Activated CD4-positive, alpha-beta T cell treated with anti-CD3 and anti-CD28 coated beads, Interleukin-2, amount 50 U/mL, for 4 hours (primary cell): Measurements from ENCODE around the gene C1orf115.
"Not testable (repeated sequence)": the region's sequence is repeated elsewhere in the genome, so short reads cannot be mapped to it uniquely, and the experiment has no call there.

Experiments used
- DNase-seq, 2 experiments: peaks; one replicate each; pipeline ENCODE4 v3.0.0-alpha.2; 2020

C1orf115 gene, protein sequence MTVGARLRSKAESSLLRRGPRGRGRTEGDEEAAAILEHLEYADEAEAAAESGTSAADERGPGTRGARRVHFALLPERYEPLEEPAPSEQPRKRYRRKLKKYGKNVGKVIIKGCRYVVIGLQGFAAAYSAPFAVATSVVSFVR

DNA sequence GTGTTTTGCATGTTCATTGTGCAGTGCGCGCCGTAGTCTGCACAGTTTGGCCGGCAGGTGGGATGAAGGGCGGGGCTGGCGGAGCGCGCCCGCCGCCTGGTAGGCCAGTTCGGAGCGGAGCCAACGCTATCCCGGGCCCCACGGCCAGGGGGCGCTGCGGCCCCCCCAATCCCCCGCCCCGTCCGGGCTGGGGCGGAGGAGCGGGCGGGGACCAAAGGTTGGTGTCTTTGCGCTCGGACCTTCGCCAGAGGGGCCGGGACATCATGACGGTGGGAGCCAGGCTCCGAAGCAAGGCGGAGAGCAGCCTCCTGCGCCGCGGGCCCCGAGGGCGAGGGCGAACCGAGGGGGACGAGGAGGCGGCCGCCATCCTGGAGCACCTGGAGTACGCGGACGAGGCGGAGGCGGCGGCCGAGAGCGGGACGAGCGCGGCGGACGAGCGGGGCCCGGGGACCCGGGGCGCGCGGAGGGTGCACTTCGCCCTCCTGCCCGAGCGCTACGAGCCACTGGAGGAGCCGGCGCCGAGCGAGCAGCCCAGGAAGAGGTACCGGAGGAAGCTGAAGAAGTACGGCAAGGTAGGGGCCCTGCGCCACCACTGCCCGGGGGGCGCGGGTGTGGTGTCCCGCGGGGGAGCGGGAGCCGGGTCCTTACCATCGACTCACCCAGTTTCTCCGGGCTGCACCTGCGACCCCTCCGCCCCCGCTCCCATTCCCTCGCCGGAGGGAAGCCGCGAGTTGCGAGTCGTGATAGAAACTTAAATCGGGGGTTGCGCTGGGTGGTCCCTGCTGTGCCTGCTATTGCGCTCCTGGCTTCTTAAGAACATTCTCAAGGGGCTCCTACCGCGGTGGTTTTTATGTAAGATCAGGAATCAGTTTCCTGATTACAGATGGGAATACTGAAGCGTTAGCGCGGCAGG, at the start of gene C1orf115:
Gene C1orf115 (plus strand): TSS at position 224 of the 913 bp plus-strand sequence. CDS start 40 bp downstream, at position 264.
- peak; percentile 57 to 62 for DNase-seq

DNA sequence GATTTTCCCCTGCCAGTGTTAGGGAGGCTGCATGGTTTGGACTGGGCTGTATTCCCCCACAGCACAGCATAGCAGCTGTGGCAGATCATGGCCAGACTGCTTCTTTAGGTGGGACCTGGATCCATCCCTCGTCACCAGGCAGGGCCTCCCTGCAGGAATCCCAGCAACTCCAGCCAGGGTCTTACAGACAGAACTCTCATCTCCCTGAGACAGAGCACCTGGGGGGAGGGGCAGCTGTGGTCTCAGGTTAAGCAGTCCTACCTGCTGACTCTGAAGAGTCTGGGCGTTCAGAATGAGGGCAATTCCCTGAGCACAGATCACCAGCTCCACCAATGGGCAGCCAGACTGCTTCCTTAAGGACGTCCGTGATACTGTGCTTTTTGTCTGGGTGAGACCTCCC, 47.9 kb upstream of the C1orf115 start:
- no peak for DNase-seq

DNA sequence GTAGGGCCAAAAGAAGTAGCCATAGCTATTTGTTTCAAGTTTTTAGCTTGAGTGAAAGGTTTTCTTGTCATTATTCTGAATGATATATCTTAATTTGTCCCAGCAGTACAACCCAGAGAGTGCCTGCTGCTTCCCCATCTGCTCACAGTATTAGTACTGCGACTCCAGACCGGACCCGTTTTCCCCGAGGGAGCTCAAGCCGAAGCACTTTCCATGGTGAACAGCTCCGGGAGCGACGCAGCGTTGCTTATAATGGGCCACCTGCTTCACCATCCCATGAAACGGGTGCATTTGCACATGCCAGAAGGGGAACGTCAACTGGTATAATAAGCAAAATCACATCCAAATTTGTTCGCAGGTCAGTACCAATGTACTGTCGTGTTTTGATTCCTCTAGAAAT, 37.2 kb upstream of the C1orf115 start:
- no peak for DNase-seq

DNA sequence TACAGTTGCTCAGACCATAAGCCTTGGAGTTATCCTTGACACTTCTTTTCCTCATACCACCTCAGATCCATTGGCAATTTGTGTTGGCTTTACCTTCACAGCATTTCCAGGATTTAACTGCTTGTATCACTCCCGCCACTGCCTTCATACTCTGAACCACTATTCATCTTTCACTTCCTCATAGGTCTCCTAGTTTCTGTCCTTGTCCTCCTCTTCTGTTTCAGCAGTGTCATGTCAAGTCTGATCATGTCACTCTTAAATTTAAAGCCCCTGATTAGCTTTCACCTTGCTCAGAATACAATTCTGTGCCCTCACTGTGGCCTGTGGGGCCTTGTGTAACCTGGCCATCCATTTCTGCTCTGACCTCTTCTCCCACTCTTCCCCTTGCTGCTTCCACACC, 34.7 kb upstream of the C1orf115 start:
- DNase-seq = no peak

DNA sequence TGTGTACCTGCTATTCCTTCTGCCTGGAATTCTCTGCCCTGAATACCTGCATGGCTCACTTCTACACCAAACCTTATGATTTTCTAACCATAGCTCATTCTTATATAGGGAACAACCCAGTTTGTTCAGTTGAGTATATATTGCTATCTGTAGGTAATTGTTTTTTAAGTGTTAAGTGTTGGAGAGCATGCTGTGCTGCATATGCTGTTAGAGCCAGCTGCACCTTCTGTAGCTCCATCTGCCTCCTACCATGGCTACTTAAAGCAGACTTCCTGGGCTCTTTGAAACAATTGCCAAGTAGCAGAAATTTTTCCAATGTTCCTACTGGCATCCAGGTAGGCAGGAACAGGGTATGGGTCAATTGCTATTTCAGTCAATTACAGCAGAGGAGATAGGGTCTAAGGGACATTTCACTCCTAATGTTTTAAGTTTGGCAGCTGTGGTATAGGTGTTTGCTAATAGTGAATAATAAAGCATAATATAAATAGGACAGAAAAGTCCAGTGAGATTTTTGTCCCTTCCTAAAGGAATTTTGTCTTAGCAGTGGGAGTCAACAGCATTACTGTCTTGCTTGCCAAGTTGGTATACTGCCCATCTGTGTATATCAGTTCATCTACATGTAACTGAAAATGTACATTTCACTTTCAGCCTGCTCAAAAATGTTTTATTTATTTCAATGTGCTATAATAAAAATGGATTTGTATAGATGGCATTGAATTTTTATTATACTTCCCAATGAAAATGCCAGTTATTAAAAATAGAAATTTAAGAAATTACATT, 34.0 kb upstream of the C1orf115 start:
- DNase-seq = no peak

DNA sequence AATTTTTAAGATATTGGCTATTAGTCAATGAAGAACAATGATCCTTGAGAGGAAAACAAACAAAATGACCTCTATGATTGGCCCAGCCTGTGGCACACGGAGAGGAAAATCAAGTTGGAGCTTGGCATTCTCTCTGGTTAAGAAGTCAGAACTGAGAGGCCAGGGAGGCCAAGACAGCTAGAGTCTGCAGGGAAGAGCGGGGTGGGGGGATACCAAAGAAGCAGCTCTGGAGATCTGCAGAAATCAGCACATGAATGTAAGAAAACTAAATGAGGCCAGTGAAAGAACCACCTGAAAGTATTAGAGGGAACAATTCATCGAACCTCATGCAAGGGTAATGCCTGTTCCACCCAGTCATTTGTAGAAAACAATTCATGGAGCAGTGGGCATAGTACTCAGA, 23.8 kb upstream of the C1orf115 start:
- DNase-seq = no peak

DNA sequence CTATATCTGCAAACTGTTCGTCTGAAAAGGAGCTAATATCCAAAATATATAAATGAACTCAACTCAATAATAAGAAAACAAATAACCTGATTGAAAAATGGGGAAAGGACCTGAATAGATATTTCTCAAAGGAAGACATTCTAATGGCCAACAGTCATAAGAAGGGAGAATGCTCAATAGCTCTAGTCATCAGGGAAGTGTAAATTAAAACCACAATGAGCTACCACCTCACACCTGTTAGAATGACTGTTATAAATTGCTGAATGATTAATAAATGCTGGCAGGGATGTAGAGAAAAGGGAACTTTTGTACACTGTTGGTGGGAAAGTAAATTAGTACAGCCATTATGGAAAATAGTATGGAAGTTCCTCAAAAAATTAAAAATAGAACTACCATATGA, 21.2 kb upstream of the C1orf115 start:
- DNase-seq = no peak

DNA sequence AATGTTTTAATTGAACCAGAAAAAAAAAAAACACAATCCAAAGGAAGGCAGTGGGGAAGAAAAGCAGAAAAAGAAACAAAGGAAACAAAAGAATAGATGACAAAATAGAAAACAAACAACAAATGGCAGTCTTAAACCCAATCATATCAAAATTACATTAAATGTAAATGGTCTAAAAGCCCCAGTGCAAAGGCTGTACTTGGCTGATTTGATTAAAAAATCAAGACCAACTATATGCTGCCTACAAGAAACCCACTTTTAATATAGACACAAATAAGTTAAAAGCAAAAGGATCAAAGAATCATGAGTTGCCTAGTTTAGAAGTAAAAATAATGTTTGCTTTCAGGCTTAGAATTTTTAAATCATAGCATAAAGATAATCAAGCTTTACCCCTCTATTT, 19.8 kb upstream of the C1orf115 start:
- no peak for DNase-seq

DNA sequence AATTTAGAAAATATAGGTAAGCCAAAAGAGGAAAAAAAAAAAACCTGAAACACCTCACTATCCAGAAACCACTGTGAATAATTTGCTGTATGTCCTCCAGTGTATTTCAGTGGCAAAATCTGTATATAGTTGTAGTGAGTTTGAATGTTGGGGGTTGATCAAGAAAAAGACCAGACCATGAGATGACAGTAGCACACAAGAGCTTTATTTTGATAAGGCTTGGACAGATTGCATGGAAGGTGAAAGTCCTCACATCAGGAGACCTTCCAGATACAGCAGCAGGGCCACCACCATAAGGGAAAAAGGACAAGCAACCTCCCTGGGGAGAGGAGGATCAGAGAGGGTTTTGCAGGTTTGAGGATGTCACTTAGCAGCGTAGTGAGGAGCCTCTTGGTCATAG, 16.2 kb upstream of the C1orf115 start:
- no peak for DNase-seq

DNA sequence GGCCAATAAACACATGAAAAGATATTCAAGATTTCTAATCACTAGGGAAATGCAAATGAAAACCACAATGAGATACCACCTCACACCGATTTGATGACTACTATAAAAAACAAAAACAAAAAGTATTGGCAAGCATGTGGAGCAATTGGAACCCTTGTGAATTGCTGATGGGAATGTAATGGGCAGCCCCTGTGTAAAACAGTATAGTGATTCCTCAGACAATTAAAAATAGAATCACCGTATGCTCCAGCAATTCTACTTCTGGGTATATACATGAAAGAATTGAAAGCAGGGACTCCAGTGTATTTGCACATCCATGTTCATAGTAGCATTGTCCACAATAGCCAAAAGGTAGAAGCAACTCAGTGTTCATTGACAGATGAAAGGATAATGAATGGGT, 12.9 kb upstream of the C1orf115 start:
- DNase-seq = no peak

DNA sequence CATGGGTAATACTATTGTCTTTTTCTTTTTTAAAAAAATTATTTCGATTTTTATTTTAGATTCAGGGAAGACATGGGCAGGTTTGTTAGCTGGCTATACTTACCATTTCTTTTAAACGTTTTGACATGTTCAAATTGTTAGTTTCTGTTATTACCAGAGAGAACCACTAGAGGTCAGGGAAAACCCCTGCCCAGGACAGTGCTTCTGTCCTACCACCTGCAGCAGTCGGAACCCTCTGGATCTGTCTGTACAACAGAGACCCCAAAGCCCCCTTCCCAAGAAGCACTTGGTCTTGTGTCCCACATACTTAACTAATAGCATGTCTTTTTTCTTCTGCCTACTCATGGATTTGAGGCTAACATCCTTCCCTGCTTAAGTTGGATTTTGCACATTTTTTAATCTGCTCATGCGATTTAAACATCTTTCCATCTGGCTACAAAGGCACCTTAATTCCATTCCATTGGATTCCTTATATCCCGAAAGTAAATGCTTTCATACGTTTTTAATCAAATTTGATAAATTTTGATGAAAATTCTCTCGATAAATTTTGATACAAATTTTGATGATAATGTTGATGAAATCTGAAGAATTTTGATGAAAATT, 10.0 kb upstream of the C1orf115 start:
- no peak for DNase-seq

DNA sequence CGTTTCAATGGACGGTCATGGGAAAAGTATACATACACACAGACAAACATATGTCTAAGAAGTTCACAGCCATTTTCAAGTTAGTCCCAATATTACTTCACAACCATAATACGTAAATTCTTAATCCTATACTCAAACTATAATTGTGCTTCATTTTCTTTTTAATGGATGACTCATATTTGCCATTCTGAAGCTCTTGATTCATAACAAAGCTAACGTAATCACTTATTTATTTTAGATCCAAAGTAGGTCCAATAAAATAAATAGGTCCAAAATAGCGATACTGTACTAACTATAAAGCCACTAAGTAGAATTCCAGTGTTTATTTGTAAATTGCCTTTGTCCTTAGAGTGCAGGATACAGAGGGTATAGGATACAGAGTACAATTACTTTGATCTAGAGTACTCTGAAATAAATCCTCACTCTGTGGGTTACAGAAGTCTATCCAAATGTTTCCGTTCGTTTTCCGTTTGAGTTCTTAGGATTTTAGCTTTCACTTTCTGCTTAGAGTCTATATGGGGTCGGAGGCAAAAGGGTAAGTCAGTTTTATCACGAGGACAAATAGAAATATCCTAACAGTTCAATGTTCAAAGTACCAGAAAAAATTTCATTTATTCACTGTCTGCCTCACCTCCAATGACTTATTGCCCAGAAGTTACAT, 8.8 kb upstream of the C1orf115 start:
- DNase-seq = no peak

DNA sequence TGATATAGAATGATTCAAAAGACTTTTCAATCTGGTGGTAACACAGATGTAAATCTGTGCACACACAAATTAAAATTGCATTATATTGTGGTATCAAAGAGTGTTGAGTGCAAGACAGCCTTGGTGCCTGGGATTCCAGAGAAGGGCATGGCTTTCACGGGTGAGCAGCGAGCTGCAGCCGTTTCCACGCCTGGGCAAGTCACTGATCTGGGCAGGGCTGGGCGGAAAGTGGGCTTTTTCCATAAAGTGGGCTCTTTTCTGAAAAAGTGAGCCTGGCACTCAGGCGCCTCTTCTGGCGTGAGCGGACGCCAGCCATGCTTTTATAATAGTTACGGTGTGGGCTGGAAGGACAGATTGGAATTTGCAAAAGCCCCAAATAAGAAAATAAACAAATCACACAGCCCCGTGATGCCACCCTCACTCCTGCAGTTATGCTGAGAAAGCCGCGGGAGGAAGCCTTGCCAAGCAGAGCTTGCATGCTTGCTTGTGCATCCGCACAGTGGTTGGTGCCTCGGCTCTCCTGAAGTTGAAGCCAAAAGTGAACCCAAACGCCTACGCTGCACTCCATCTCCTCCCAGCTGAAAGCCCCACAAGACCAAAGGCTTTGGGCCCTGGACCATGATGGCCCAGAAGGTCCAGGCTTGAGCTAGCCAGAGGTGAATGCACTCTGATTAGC, 7.1 kb upstream of the C1orf115 start:
- DNase-seq = no peak

DNA sequence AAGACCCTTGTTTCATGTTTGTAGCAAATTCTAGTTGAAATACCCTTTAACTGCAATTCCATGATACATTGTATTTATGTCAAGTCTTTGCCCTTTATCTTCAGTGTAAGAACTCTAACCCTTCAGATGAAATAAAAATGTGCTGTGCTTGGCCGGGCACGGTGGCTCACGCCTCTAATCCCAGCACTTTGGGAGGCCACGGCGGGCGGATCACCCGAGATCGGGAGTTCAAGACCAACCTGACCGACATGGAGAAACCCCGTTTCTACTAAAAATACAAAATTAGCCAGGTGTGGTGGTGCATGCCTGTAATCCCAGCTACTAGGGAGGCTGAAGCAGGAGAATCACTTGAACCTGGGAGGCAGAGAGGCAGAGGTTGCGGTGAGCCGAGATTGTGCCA, 6.4 kb upstream of the C1orf115 start:
- DNase-seq = not testable (repeated sequence)

DNA sequence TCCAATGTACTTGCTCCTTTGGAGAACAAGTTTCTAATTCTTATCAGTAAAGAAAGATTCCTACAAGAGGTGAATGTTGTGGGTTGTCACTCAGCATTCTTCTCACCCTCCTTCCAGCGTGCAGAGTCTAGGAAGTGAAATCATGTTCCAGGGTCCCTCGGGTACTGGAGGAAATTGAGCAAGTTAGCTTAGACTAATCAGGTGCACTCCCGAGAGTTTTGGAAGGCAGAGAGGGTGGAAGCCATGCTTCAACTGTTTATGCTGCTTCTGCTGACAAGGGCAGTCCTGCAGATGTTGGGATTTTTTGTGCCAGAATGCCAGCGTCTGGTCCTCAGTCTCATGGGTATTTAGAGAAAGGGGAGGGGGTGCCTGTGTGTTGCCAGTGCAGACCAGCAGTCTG, 5.3 kb upstream of the C1orf115 start:
- DNase-seq = no peak

DNA sequence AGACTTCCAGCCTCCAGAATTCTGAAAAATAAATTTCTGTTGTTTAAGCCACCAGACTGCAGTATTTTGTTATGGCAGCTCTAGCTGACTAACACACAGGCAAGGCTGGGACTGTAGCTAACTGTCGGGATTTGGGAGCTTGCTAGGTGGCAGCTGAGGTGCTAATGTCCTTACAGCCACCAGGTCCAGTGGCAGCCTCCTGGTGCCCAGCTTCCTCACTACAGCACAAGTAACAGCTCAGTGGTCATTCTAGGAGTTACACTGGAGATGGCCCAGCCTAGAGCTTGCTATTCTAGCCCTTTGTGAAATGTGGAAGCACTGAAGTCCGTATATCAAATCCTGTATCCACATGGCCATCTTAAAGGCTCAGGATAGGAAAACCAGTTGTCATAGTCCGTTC, 4.3 kb upstream of the C1orf115 start:
- DNase-seq = no peak

DNA sequence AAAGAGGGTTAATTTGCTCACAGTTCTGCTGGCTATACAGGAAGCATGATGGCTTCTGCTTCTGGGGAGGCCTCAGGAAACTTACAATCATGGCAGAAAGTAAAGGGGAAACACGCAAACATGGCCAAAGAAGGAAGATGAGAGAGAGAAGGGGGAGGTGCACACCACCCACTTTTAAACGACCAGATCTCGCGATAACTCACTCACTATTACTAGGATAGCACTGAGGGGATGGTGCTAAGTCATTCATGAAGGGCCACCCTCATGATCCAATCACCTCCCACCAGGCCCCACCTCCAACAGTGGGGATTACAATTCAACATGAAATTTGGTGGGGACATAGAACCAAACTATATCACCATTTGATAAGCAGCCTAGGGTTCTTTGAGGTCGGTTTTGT, 2.4 kb upstream of the C1orf115 start:
- no peak for DNase-seq

DNA sequence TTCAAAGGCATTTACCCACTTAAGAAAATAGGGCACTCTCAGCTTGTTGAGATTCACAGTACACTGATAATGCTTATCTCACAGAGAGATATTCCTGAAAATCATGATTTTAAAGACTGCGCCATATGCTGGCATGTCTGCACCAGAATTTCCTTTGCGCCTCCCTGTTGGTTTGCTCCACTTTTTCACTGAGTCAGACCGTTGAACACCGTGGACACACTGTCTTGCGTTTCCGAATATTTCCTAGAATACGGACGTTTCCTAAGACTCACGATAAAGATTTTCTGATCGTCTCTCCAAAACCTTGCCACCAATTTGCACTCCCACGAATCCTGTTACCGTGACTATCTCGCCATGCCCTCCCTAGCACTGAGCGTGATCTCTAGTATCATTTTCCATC, 497 bp upstream of the C1orf115 start:
- no peak for DNase-seq

DNA sequence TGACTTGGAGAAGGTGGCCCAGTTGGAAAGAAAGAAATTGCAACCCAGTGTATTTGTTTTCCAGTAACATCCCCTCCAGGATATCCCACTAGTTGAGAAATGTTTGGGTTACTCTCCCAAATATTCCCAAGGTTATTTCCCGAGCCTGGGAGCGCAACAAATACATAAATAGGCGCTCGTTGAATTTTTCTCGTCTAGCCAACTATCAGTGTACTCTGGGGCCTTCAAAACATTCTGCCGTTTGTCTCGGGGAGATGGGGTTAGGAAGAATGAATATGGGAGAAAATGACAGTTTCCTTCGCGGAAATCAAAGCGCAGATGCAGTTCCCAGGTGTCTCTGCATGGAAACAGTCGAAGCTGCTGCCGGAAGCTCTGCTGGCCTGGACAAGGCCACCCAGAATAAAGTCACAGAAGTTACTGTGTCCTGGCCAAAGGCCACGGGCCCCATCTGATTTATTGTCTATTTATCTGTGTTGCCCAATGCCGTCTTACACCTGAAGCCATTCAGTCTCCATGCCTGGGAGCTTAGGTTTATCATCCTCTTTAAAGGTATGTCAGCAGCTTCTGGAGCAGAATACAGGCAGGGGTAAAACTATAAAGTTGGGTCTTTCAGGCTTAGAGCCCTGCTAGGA, 1.0 kb downstream of the C1orf115 start:
- DNase-seq = no peak

DNA sequence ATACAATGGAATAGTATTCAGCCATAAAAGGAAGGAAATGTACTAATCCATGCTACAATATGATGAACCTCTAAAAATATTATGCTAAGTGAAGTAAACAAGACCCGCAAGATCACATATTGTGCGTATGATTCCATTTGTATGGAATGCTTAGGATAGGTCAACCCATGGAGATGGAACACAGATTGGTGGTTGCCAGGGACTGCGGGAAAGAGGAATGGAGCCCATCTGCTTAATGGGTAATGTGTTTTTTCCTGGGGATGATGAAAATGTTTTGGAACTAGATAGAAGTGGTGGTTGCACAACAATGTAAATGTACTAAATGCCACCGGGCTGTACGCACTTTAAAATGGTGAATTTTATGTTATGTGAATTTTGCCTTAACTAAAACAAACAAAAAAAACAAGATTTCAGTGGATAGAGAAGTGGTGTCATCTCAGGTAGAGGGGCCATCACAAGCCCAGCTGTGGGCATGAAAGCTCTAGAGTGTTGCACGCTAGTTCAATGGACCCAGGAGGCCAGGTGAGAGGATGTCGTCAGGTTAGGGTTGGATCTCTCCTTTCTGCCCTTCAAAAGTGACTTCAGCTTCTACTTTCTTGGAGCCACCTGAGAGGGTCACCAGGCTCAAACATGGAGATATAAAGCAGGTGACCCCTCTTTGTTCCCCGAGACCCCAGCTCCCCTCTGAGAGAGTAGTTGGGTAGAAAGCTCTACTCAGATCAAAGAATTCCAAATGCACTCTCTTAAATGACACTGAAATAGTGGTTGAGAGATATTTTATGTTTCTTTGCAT, 2.5 kb downstream of the C1orf115 start:
- DNase-seq = no peak

DNA sequence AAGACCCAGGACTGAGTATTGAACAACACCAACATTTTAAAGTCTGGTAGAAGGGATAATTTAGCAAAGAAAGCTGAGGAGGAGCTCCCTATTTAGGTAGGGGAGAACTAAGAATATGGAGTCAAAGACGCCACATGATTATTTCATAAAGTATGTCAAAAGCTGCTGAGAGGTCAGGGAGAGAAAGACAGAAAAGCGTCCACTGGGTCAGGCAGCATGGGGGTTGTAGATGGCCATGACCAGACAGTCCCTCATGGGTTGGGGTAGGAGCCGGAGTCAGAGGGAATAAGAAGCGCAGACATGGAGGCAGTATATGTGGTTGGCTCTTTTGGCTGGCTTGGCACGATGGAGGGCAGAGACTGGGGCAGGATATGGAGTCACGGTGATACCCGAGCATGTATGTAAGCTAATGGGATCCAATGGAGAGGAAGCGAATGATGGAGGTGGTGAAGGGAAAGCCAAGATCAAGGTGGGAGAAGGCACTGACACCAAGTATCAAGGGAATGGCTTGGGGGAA, 4.8 kb downstream of the C1orf115 start:
- DNase-seq = no peak
